ENCODE measurements around the gene BSCL2. TPM values are rescaled to one million over a fixed set of nuclear protein-coding genes. Genes with fewer than 3 reads are reported as not detected.
A peak's percentile ranks its signal among the peaks of the same experiment; 100 is the strongest.

The BSCL2 gene
- total and polyA plus RNA-seq, 2 of the 13 experiments (the other 11 are each of a cell fraction or from before 2014, with no cell fraction given) = 19.5 to 21.1 TPM

- TF ChIP-seq KIAA2018 (CRISPR knock-in tag; IDR thresholded peaks at IDR 0.05; ENCODE audit: borderline replicate concordance) (no peak), CBX1 (IDR thresholded peaks at IDR 0.05; ENCODE audit: low read depth) (no peak), ZNF746 (CRISPR knock-in tag; IDR thresholded peaks at IDR 0.05) (no peak), AKAP8 (CRISPR knock-in tag; IDR thresholded peaks at IDR 0.05) (no peak), MAX (IDR thresholded peaks at IDR 0.05) (0 out of 2 replicates have a peak, but pooled peaks have one; percentile 10), NR2C2 (CRISPR knock-in tag; IDR thresholded peaks at IDR 0.05; ENCODE audit: borderline replicate concordance) (0 out of 2 replicates have a peak, but pooled peaks have one; percentile 41), STAG1 (CRISPR knock-in tag; IDR thresholded peaks at IDR 0.05) (no peak), RBFOX2 (IDR thresholded peaks at IDR 0.05; ENCODE audit: low read depth, low read length) (no peak), MYPOP (CRISPR knock-in tag; IDR thresholded peaks at IDR 0.05) (no peak), ZNF800 (CRISPR knock-in tag; IDR thresholded peaks at IDR 0.05) (no peak), IKZF4 (CRISPR knock-in tag; IDR thresholded peaks at IDR 0.05; ENCODE audit: borderline replicate concordance, low read depth, not compliant biosample characterization) (no peak), SP4 (CRISPR knock-in tag; IDR thresholded peaks at IDR 0.05) (no peak), ZKSCAN8 (CRISPR knock-in tag; IDR thresholded peaks at IDR 0.05; ENCODE audit: borderline replicate concordance) (peak; percentile 32; the same call in 1 of the 2 replicates), CENPX (CRISPR knock-in tag; IDR thresholded peaks at IDR 0.05) (no peak)
These were observed 37.6 kb downstream of the BSCL2 start (continued) for GRCh38 chr11:62669420-62670161.

All from HepG2 (cell line).